ENCODE data around the gene NME7. TPM values are rescaled to one million over a fixed set of nuclear protein-coding genes. Genes with fewer than 3 reads are reported as not detected.

NME7 gene
- total RNA-seq, 2 donors from 2014 or later: 4.1 to 4.8 TPM

- Histone ChIP-seq H3K4me3 (no peak overlapping the region), H3K4me1 (no peaks in the 10 kb centered on the region), H3K36me3 (no peaks in the 10 kb centered on the region), H3K9me3 (no peaks in the 10 kb centered on the region), H3K27me3 (no peaks in the 10 kb centered on the region), H3K9ac (ENCODE audit: low read depth in 2 of 2, low read length in 2 of 2) (no peak overlapping the region), H3K27ac (no peak overlapping the region)
- TF ChIP-seq CTCF (IDR thresholded peaks at IDR 0.05): no peak
- intact Hi-C loops (cut with DNase I): no loop called here
- no peak for DNase-seq
Observed at GRCh38 chr1:169327875-169328274, 39.7 kb downstream of the NME7 start.

- H3K27me3 ChIP-seq: no peaks in the 10 kb centered on the region
- H3K9ac ChIP-seq (ENCODE audit: low read depth in 2 of 2, low read length in 2 of 2): no peak overlapping the region
- no peak overlapping the region for H3K27ac ChIP-seq
- no peak overlapping the region for H3K4me3 ChIP-seq
- H3K36me3 ChIP-seq: no peaks in the 10 kb centered on the region
- intact Hi-C loops (cut with DNase I): no loop called here
- TF ChIP-seq CTCF (IDR thresholded peaks at IDR 0.05): no peak
- no peak for DNase-seq
- no peaks in the 10 kb centered on the region for H3K9me3 ChIP-seq
- no peaks in the 10 kb centered on the region for H3K4me1 ChIP-seq
Observed at GRCh38 chr1:169326956-169327268, 40.7 kb downstream of the NME7 start.

GRCh38 chr1:169326261-169326955 is 41.2 kb downstream of the NME7 start:
- intact Hi-C loops (cut with DNase I): no loop called here
- Histone ChIP-seq H3K4me3 (no peak overlapping the region), H3K4me1 (no peaks in the 10 kb centered on the region), H3K9me3 (no peaks in the 10 kb centered on the region), H3K36me3 (no peaks in the 10 kb centered on the region), H3K27ac (no peak overlapping the region), H3K9ac (ENCODE audit: low read depth in 2 of 2, low read length in 2 of 2) (no peak overlapping the region), H3K27me3 (no peaks in the 10 kb centered on the region)
- DNase-seq: no peak
- TF ChIP-seq CTCF (IDR thresholded peaks at IDR 0.05): no peak

- no peak for TF ChIP-seq CTCF (IDR thresholded peaks at IDR 0.05)
- no peaks in the 10 kb centered on the region for H3K4me1 ChIP-seq
- H3K27ac ChIP-seq: no peak overlapping the region
- no peak for DNase-seq
- intact Hi-C loops (cut with DNase I): no loop called here
- H3K9me3 ChIP-seq: no peaks in the 10 kb centered on the region
- no peaks in the 10 kb centered on the region for H3K27me3 ChIP-seq
- no peak overlapping the region for H3K9ac ChIP-seq (ENCODE audit: low read depth in 2 of 2, low read length in 2 of 2)
- H3K4me3 ChIP-seq: no peak overlapping the region
- no peaks in the 10 kb centered on the region for H3K36me3 ChIP-seq
Observed at GRCh38 chr1:169325117-169325516, 42.5 kb downstream of the NME7 start.

- no peak for DNase-seq
- no peaks in the 10 kb centered on the region for H3K36me3 ChIP-seq
- TF ChIP-seq CTCF (IDR thresholded peaks at IDR 0.05): no peak
- no peaks in the 10 kb centered on the region for H3K4me1 ChIP-seq
- no peaks in the 10 kb centered on the region for H3K27me3 ChIP-seq
- H3K9me3 ChIP-seq: no peaks in the 10 kb centered on the region
- H3K27ac ChIP-seq: no peak overlapping the region
- no peak overlapping the region for H3K4me3 ChIP-seq
- no peak overlapping the region for H3K9ac ChIP-seq (ENCODE audit: low read depth in 2 of 2, low read length in 2 of 2)
- intact Hi-C loops (cut with DNase I): no loop called here
Observed at GRCh38 chr1:169322138-169322537, 45.5 kb downstream of the NME7 start.
